Myocyte (in vitro differentiated cells): ENCODE measurements around the gene CHODL. TPM values are rescaled to one million over a fixed set of nuclear protein-coding genes. Genes with fewer than 3 reads are reported as not detected.

Source experiments
- DNase-seq: peaks from one replicate; pipeline ENCODE4 v3.0.0-alpha.2; 2012; ENCODE audit warnings: low read depth
- total RNA-seq: library from RNA; depleted of rRNA; stranded (reverse); fragments of >200 nt; gene quantifications from 2 replicates; pipeline ENCODE4 v1.2.3, GENCODE V29; 2014

CHODL gene
- total RNA-seq, 1 donor from 2014 or later = 0.24 TPM

DNA sequence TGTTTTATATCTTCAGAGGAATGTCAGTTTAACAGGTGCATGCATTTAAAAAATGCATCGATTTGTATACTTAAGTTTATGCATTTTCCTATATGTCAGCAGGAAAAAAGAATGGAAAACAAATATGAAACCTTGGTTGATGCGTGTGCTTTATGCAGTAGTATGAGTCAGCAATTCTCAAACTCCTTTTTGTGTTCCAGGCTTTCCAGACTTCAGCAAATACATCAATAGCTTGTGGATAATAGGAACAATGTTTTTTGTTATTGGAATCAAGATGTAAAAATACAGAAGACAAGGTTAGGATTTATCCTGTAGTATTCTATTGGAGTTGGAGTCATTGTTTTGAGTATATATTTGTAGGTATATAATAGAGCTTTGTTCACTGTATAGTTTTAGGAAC, 45.2 kb downstream of the CHODL start:
- DNase-seq = no peak

- no peak for DNase-seq
These were observed 49.5 kb downstream of the CHODL start for GRCh38 chr21:18294100-18294499.

DNA sequence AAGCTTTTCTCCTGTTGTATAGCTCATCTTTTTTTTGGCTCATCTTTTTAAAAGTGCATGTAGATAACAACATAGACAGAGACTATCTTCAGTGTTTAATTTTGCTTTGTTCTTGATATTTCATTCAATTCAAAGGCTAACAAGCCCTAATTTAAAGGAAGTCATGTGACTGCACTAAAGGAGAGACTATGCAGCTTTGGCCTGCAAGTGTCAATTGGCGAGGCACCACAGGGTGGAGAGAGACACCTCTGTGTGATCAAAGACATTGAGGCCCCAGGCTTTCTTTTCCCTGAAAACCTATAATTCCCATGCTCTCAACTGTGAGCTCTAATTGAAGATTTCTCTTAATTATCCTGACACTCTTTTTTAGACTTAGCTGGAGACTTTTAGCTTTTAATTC, 53.6 kb downstream of the CHODL start:
- DNase-seq = no peak

Other genes with a start within 250 kb of the CHODL start
- gene TMPRSS15, start 159.0 kb downstream of the CHODL start, total RNA-seq = 0.05 TPM in 1 of 2 replicates, not detected in the other